ENCODE results near the gene ALK.

DNA sequence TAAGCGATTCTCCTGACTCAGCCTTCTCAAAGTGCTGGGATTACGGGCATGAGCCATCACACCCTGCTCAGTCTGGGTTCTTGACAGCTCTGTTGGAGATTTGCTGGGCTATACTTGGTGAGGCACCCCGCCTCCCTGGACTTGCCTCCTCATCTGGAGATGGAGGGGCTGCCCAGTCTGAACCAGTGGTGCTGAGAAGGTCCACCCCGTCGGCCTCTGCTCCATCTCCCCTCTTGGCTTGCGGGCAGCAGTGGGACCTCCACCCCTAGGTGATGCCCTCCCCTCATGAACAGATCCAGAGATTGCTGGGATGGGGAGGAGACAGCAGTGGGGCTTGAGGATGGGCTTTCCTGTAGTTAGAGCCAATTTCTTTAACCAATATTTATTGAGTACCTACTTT lies 685.3 kb downstream of the ALK start:
- no peak for TF ChIP-seq MYC (IDR thresholded peaks at IDR 0.05; ENCODE audit: low read depth, low read length)
- no peak for TF ChIP-seq POLR2A (IDR thresholded peaks at IDR 0.05; ENCODE audit: extremely low read depth, insufficient read length)

Measured in NB4 (cell line).